LNCaP clone FGC (cell line): Measurements from ENCODE around the gene SERPINE1.
"Not testable (repeated sequence)": the region's sequence is repeated elsewhere in the genome, so short reads cannot be mapped to it uniquely, and the experiment has no call there.

Source experiments
- DNase-seq: peaks from one replicate; pipeline ENCODE4 v3.0.0-alpha.2; 2011; ENCODE audit warnings: low read depth
- H3K4me3 ChIP-seq: 2 replicates; pipeline ENCODE4 v1.5.1; 2011; ENCODE audit warnings: mild to moderate bottlenecking, low read depth, low read length, control low read depth
- CTCF ChIP-seq: IDR thresholded peaks from 2 replicates; pipeline ENCODE4 v1.5.1; 2012; ENCODE audit warnings: mild to moderate bottlenecking; ENCODE audit not compliant: control insufficient read depth, insufficient read depth; ENCODE audit errors: extremely low read depth

The SERPINE1 gene

GRCh38 chr7:101104193-101104713 lies 22.7 kb upstream of the SERPINE1 start:
- no peak overlapping the region for H3K4me3 ChIP-seq
- no peak for DNase-seq
- TF ChIP-seq CTCF, result no peak

GRCh38 chr7:101104799-101105198 lies 22.1 kb upstream of the SERPINE1 start:
- no peak for TF ChIP-seq CTCF
- DNase-seq, result no peak
- H3K4me3 ChIP-seq, result no peak overlapping the region

GRCh38 chr7:101105248-101105647 lies 21.7 kb upstream of the SERPINE1 start:
- not testable (repeated sequence) for H3K4me3 ChIP-seq, DNase-seq

GRCh38 chr7:101106386-101106785 lies 20.5 kb upstream of the SERPINE1 start:
- TF ChIP-seq CTCF, result no peak
- DNase-seq, result no peak
- no peak overlapping the region for H3K4me3 ChIP-seq

- DNase-seq, result no peak
- H3K4me3 ChIP-seq, result no peak overlapping the region
- no peak for TF ChIP-seq CTCF
Measured at GRCh38 chr7:101108330-101108857, 18.5 kb upstream of the SERPINE1 start.

- no peak for TF ChIP-seq CTCF
- DNase-seq, result no peak
- H3K4me3 ChIP-seq, result no peak overlapping the region
Measured at GRCh38 chr7:101108961-101109360, 17.9 kb upstream of the SERPINE1 start.

- H3K4me3 ChIP-seq, result no peak overlapping the region
- no peak for DNase-seq
- no peak for TF ChIP-seq CTCF
Measured at GRCh38 chr7:101109368-101109767, 17.5 kb upstream of the SERPINE1 start.
